ENCODE measurements around the gene FOXB2.

Gene FOXB2

GRCh38 chr9:77063645-77064285 is 44.3 kb downstream of the FOXB2 start:
- no peak for DNase-seq

- DNase-seq, result no peak
Measured at GRCh38 chr9:77066388-77066787, 46.9 kb downstream of the FOXB2 start.

Measured in nucleus accumbens (tissue), 56 donors.